Epidermal melanocyte (primary cell): ENCODE data around the gene COX5A.

Experiments
- DNase-seq: peaks from one replicate; pipeline ENCODE4 v3.0.0; 2011; ENCODE audit warnings: low spot score; ENCODE audit not compliant: insufficient read length

The COX5A gene

DNA sequence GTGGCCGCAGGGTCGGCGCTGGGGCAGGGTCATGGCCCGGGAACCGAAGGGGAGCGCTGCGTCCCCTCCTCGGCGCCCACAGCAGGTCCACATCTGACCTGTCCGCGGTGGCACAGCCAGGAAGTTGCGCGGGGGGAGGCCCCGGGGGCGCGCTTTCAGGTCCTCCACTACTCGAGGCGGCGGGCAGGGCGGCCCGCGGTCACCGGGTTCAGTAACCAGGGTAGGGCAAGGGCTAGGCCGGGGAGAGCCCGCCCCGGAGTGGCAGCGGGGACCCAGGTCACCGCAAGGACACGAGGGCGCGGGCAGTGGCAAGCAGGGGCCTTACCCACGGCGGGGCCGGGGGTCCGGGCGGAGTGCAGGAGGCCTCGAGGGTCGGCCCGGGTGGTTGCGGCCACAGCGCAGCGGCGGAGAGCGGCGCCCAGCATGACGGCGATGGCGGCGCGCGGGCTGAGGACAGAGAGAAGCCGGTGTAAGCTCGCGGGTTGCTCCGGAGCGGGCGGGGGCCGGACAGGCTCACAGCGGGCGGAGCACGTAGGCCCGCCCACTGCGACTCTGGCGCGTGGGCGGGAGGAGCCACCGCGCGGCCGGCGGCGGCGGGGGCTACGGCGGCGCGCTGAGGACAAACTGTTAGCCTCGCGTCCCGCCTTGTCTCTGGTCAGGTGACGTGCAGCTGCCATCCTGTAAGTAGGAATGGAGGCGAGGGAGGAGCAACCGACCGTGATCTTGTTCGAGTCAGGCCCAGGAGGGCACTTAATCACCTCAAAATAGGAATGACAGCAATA lies at the start of gene COX5A:
Gene COX5A (minus strand): TSS at position 484 of the 782 bp plus-strand sequence. CDS start 59 bp downstream, at position 425.
- DNase-seq: peak; percentile 70

DNA sequence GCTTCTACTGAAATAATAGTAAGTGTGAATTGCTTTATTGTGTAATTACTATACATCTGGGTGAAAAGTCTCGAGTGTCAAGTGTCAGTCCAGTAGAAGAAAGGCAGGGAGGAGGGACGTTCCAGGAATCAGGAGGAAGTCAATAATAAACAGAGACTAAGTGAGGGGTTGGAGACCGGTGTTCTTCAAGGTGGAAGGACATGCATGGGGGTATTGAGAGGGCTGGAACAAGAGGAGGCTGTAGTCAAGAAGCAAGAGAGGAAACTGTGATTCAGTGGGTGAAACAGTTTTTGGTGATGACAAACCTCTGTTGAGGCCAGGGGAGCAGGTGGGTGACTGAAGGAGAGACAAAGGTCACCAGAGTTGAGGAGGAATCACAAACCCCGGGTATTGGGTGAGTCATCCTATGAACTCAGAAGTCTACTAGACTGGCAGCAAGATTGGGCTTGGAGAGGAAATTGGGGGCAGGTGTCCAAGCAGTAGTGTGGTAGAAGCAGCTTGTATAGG lies 45.9 kb upstream of the COX5A start:
- DNase-seq: no peak

DNA sequence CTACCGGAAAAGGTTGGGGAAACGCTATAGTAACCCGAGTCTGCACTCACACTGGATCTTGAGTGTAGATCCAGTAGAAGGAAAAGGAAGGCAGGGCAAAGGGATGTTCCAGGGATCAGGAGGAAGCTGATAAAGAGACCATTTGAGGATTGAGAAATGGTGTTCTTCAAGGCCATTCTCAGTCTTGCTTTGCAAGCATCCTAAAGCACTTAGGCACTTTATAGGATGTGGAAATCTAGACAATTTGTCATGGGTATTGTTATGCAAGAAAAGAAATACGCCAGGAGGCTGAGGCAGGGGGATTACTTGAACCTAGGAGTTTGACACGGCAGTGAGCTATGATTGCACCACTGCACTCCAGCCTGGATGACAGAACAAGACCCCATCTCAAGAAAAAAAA lies 44.3 kb upstream of the COX5A start:
- DNase-seq: no peak

DNA sequence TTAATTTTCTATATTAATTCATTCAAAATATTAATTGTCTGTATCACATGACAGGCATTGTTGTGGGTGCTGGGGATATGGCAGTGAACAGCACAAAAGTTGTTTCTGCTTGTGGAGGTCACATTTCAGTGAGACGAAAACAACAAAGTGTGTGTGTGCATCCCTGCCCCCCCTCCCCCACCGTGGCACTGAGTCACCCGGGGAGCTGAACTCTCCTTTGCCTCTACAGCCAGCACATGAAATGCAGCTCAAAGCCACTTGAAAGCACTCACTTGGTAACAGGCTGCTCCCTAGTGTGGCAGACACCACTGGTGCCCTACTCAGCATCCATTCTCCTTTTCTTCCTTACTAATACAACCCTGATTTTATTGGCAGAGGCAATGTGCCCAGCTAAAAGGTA lies 40.6 kb upstream of the COX5A start:
- DNase-seq: no peak

DNA sequence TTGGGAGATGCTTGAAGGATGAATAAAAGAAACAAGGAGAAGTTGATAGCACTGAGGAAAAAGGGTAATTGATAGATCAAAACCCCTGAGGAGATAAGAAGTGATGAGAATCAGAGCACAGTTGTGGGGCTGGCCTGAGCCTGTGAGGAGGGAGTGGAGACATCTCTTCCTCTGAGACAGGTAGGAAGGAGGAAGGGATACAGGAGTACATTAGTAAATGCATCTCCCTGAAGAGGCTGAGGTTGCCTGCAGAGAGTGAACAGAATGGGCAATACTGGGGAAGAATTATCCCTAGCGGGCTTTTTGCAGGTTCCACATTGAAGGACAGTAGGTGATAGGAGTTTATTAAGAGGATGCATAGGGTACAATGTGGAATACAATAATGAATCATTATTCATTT lies 40.2 kb upstream of the COX5A start:
- DNase-seq: no peak

DNA sequence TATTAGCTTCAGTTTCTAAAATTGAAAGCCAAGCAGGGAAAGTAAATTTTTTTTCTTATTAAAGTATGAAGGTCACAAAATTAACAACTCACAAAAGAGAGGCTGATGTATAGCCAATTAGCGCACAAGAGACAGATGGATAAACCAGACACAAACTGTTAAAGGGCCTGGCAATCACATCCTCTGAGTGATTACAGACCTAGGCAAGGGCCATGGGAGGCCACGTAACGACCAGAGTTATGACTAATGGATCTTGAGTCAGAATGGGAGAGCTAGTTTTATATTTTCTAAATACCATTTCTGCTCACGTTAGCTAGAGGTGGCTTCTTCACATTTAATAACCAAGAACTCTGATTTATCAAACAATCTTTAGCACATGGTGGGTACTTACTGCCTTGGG lies 39.7 kb upstream of the COX5A start:
- DNase-seq: no peak

DNA sequence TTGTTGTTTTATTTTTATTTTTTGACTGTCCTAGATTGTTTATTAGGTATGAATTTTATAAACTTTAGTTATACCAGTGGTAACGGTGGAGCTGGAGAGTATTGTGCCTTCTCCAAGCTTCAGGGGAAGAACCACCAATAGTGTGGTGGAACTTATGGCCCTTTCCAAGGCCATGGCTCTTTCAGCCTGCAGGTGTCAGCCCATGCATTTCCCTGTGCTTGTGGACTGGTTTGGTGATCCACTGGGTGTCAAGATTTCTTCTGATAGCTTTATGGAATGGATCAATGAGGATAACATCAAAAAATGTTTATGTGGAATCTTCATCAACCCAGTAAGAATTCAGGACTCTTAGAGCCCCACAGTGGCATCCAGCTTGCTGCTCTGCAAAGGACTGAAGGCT lies 38.3 kb upstream of the COX5A start:
- DNase-seq: no peak

DNA sequence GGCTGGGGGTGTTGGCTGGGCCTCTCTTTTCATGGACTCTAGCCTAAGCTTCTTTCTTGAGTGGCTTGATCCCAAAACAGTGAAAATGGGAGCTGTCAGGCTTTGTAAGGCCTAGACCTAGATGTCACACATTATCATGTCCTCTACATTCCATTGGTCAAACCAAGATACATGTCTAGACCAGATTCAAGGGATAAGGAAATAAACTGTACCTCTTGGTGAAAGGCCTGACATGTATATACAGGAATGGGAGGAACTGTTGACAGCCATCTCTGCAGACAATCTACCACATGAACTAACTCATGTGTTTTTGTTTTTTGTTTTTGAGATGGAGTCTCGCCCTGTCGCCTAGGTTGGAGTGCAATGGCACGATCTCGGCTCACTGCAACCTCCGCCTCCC lies 29.8 kb upstream of the COX5A start:
- DNase-seq: no peak

DNA sequence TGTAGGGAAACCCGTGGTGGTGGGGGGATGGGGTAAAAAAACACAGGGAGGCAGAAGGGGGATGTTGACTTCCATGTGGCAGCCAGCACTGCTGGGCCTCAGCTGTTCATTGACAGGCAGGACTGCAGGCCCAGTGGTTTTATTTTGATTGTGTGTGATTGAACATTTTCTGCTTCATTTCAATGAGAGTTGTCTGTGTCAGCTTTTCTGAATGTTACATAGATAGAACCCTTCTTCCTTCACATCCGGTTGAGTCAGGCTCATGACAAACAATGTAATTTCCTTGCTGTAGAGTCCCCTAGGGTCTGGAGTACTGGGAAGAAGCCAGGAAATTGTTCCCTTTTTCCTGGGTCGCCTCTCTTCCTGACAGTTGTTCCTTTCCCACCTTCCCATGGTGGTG lies 26.9 kb upstream of the COX5A start:
- no peak for DNase-seq

DNA sequence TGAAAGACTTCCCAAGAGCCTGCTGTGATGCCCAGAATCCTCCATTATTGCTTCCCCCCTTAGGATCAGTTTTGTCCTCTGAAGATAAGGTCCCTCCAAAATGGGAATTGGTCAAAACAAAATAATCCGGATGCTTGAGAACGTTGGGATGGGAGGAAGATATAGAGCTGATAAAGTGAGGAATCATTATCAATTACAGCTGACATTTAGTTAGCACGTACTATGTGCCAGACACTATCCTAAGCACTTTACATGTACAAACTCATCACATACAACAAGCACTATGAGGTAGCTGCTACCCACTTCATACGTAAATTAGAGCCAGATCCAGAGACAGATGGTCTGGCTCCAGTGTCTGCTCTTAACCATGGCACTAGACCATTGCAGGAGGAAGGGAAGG lies 25.3 kb upstream of the COX5A start:
- no peak for DNase-seq

DNA sequence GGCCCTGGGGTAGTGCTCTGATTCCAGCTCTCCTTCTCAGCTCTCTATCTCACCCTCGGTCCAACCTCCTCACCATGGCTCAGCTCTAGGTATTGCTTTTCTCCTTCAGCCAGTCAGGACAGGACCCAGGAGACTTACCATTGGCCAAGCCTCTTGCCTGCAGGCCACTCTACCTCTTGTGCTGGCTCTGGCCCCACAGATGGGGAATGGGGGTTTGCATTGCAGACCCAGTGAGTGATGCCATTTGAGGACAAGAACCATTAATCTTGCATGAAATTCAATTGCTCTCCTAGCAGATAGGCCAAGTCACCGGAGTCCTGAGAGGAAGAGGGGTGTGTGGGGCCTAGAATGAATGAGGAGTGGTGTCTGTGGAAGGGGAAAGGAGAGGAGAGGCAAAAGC lies 24.8 kb upstream of the COX5A start:
- DNase-seq: no peak

DNA sequence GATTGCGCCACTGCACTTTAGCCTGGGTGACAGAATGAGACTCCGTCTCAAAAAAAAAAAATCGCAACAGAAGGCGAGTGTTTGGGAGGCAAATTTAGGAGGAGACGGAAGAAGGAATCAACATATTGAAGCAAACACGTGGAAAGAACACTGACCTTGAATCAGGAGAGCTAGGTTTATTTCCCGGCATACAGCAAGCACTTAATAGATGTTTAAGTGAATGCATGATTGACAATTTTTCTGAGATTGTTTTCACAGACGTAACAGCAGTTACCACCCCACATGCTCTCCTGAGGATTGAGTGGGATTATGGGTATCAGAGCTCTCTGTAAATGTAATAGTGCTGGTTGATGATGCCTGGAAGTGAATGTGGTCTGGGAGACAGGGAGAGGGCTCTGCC lies 24.3 kb upstream of the COX5A start:
- no peak for DNase-seq

DNA sequence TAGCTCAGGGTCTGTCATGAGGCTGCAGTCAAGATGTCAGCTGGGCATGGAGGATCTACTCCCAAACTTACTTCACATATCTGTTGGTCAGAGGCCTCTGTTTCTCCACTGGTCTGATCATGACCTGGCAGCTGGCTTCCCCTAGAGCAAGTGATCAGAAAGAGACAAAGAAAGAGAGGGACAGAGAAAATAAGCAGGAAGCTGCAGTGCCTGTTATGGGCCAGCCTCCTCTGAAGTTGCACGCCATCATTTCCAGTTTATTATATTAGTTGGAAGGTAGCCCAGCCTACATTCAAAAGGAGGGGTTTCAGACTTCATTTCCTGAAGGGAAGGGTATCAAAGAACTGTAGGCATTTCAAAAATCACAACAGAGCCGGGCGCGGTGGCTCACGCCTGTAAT lies 23.7 kb upstream of the COX5A start:
- no peak for DNase-seq

DNA sequence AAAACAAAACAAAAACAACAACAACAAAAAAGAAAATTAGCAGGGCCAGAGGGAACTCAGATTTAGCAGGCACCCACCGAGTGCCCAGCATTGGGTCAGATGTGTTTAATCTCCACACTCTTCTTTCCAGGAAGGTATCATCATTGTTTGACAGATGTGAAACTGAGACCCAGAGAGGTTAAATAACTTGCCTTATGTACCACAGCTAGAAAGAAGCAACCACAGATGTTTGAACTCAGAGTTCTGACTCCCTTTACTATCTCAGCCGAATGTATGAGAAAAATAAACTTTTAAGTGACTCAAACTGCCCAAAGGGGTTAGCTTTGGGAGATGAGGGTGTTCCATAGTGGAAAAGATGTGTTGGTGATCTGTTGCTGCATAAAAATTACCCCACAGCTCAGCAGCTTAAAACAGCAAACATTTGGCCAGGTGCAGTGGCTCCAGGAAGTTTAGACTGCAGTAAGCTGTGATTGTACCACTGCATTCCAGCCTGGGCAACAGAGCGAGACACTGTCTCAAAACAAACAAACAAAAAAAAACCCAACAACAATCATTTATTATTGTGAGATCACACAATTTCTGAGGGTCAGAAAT lies 23.2 kb upstream of the COX5A start:
- no peak for DNase-seq

DNA sequence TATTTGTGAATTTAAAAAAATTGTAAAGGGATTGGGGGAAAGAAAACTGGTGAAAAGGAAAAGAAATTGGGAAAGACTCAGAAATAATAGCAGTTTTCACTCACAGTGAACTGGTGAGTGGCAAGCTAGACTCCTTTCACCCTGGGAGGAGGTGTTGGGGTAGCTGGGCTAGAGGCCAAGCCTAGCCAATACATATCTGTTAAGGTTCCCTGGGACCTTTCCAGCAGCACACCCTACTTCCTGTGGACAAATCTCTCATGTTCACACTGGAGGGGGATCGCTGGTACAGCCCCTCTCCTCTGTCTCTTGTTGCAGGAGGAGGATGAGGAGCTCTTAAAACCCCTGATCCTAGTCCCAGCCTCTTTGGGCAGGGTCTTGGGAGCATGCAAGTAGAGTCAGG lies 22.4 kb upstream of the COX5A start:
- no peak for DNase-seq

DNA sequence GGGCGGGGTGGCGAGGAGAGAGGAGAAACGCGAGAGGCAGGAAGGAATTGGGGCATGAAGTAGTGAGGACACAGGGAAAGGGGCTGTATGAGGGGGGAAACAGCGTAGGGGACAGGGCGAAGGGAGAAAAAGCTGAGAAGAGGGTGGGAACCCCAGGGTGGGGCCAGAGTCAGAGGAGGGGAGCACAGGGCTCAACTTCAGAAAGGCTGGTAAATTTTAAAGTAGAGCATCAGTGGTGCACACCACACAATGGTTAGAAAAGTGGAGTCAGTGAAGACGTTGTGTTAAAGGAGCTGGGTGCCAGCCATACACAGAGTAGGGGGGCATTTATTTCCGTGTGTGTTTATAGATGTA lies 21.7 kb upstream of the COX5A start:
- DNase-seq: no peak

DNA sequence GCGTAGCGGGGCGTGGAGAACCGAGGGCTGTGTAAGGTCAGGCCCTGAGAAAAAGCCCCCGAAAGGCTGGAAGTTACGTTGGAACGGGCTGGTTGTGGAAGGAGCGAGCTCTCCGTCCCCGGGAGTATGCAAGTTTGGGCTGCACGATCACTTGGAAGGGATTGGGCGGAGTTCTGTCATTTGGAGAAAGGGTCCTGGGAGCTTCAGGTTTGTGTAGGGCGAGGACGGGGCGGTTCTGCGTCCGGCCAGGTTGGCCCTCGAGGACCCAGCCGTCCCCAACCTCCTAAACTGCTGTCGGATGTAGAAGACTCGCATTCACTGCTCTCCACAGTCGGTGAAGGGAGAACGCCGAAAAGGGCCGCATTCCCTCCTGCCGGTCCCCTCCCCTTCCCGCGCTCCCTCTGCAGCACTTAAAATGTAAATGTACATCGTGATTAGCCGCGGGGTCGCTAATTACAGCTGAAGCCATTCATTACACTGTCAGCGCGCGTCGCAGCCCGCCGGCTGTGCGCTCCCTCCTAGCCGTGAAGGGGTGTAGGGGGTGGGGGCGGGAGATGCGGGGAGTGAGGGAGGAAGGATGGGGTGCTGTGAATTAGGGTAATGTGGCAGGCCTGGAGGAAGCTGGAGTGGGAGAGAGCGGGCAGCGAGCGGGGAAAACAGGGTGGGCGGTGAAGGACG lies 21.2 kb upstream of the COX5A start:
- no peak for DNase-seq

DNA sequence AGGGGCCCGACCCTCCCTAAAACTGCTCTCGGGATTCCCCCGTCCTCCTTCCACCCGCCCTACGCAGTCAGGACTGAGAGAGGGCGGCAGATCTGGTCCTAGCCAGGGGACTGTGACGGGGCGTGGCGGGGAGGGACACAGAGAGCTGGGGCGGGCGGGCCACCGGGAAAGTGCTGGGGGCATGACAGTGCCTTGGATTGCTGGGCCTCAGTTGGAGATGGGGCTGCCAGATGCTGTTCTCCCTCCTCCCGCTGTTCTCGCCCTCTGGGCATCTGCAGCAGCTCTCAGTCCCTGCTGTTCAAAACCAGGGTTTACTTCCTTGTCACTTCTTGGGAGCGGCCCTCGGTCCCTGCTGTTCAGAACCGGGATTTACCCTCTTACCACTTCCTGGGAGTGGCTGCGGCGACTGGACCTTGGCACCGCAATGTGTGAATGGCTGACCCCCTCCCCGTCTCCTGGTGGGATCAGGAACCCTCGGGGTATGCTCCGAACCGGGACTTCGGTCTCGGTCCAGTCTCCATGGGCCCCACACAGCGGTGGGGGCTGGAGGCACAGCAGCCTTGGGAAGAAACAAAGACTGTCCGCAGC lies 20.5 kb upstream of the COX5A start:
- peak; percentile 76 for DNase-seq

DNA sequence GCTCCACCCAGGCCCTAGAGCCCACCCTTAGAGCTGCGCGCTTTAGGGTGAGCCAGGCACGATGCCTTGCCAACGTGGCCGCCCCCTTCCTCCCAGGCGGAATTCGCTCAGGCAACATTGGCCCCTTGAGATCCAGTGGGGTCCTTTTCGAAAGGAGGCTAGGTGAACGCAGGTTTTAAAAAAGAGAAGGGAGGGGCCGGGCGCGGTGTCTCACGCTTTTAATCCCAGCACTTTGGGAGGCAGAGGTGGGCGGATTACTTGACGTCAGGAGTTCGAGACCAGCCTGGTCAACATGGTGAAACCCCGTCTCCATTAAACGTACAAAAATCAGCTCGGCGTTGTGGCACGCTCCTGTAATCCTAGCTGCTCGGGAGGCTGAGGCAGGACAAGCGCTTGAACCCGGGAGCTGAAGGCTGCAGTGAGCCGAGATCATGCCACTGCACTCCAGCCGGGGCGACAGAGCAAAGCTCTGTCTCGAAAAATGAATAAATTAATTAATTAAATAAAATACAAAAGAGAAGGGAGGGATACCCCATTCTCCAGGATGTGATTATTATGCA lies 19.7 kb upstream of the COX5A start:
- no peak for DNase-seq

DNA sequence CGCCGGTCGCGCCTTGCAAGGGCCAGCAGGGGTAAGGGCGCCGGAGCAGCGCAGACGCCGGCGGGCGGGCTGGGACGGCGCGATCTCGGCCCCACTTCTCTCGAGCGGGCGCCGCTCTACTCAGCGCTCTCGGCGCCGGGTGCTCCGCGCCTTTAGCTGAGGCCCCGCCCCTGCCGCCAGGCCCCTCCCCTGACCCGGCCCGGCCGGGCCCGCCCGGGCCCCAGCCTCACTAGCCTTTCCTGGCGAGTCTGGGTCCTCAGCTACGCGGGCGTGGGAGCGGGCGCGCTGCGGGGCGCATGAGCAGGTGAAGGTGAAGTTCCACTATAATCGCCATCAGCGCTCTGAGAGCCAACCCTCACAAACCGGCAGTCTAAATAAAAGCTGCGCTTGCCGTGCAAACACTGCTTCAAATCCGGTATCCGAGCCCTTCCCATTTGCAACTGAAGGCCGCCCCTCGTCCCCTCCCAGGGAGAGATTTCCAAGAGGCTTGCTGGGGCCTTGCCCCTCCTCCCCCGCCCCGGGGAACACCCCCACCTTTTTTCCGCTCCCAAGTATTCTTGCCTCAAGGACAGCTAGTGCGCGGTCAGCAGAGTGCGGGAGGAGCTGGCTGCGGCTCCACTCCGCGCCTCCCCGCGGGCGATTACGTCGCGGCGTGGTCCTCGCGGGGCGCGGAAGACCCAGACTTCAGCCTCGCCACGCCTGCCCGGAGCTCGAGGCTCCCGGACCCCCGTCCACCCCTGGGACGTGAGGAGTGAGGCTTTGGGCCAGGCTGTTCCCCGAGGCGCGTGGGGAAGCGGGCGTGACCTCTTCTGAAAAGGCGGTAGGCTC lies 19.0 kb upstream of the COX5A start, which contains the start of gene RPP25:
Gene RPP25 (minus strand): TSS at position 125 of the 828 bp plus-strand sequence. CDS start 189 bp downstream, outside the sequence.
- DNase-seq: peak; percentile 52
